Fibroblast of lung (primary cell): ENCODE results near the gene SAP30BP. TPM values are rescaled to one million over a fixed set of nuclear protein-coding genes. Genes with fewer than 3 reads are reported as not detected.

Experiments
- DNase-seq, 2 donors: peaks; one replicate each; pipeline versions ENCODE4 v3.0.0 to v3.0.0-alpha.2; 2010; ENCODE audit warnings: low read depth in 2 of 2
- H2AFZ ChIP-seq: 2 replicates; pipeline ENCODE4 v1.5.1; 2012; ENCODE audit warnings: low read length, control low read depth, inconsistent platforms
- H3K27ac ChIP-seq: 2 replicates; pipeline ENCODE4 v1.5.1; 2011; ENCODE audit warnings: low read length, control low read depth; ENCODE audit not compliant: insufficient read depth
- H3K27me3 ChIP-seq: 2 replicates; pipeline ENCODE4 v1.5.1; 2011; ENCODE audit warnings: mild to moderate bottlenecking, low read length; ENCODE audit not compliant: control insufficient read depth, insufficient read depth
- H3K36me3 ChIP-seq: 2 replicates; pipeline ENCODE4 v1.5.1; 2011; ENCODE audit warnings: low read length; ENCODE audit not compliant: control insufficient read depth, insufficient read depth
- H3K4me1 ChIP-seq: 2 replicates; pipeline ENCODE4 v1.5.1; 2011; ENCODE audit warnings: low read length; ENCODE audit not compliant: control insufficient read depth, insufficient read depth; ENCODE audit errors: extremely low read depth
- H3K4me2 ChIP-seq: 2 replicates; pipeline ENCODE4 v1.5.1; 2011; ENCODE audit warnings: low read length, control low read depth; ENCODE audit not compliant: insufficient read depth; ENCODE audit errors: extremely low read depth
- H3K4me3 ChIP-seq, 4 experiments: fragments of 200-600 bp in 1 of 4; sonication (generic) in 1 of 4; replicated peaks in 1 of 4; 2 replicates each; pipeline ENCODE4 v1.5.1; 2011 to 2016; ENCODE audit warnings: low read length in 4 of 4, low read depth in 3 of 4, mild to moderate bottlenecking in 3 of 4, control low read depth in 2 of 4, inconsistent platforms in 1 of 4, mixed read lengths in 1 of 4; ENCODE audit not compliant: insufficient read depth in 1 of 4; ENCODE audit errors: control extremely low read depth in 1 of 4
- H3K79me2 ChIP-seq: 2 replicates; pipeline ENCODE4 v1.5.1; 2012; ENCODE audit warnings: mild to moderate bottlenecking, low read length, inconsistent platforms; ENCODE audit not compliant: control insufficient read depth, insufficient read depth
- H3K9ac ChIP-seq: 2 replicates; pipeline ENCODE4 v1.5.1; 2011; ENCODE audit warnings: mild to moderate bottlenecking, low read length, control low read depth; ENCODE audit not compliant: insufficient read depth
- H3K9me3 ChIP-seq: 2 replicates; pipeline ENCODE4 v1.5.1; 2012; ENCODE audit warnings: low read depth, low read length; ENCODE audit not compliant: control insufficient read depth, insufficient read depth
- H4K20me1 ChIP-seq: 2 replicates; pipeline ENCODE4 v1.5.1; 2011; ENCODE audit warnings: low read length; ENCODE audit not compliant: control insufficient read depth, insufficient read depth; ENCODE audit errors: extremely low read depth
- EZH2 ChIP-seq: IDR thresholded peaks from 2 replicates; pipeline ENCODE4 v1.5.1; 2012; ENCODE audit warnings: low read length, control low read depth, mild to moderate bottlenecking; ENCODE audit errors: missing control alignments
- polyA plus RNA-seq, 2 donors: library from polyadenylated mRNA; depleted of rRNA in 1 of 2; stranded (reverse) in 1 of 2; unstranded in 1 of 2; fragments of >200 nt; gene quantifications; 2 replicates each; pipeline ENCODE4 v1.2.1, GENCODE V29; 2011 to 2012; ENCODE audit warnings: missing spikeins in 1 of 2
- total RNA-seq: library from RNA; depleted of rRNA; stranded (reverse); fragments of >200 nt; gene quantifications from 2 replicates; pipeline ENCODE4 v1.2.1, GENCODE V29; 2014
- TF ChIP-seq, protein P1 (sequence below), 2 donors: IDR thresholded peaks in 1 of 2; conservative IDR thresholded peaks in 1 of 2; 1 replicate in 1 of 2; 2 replicates in 1 of 2; pipeline ENCODE4 v1.5.1; 2011 to 2012; ENCODE audit warnings: low read length in 2 of 2, control low read depth in 1 of 2, inconsistent platforms in 1 of 2, low read depth in 1 of 2, mild to moderate bottlenecking in 1 of 2

The SAP30BP gene
- total and polyA plus RNA-seq, 2 donors (not counting 1 experiment from before 2014, with no cell fraction given): 43.9 to 61.0 TPM

DNA sequence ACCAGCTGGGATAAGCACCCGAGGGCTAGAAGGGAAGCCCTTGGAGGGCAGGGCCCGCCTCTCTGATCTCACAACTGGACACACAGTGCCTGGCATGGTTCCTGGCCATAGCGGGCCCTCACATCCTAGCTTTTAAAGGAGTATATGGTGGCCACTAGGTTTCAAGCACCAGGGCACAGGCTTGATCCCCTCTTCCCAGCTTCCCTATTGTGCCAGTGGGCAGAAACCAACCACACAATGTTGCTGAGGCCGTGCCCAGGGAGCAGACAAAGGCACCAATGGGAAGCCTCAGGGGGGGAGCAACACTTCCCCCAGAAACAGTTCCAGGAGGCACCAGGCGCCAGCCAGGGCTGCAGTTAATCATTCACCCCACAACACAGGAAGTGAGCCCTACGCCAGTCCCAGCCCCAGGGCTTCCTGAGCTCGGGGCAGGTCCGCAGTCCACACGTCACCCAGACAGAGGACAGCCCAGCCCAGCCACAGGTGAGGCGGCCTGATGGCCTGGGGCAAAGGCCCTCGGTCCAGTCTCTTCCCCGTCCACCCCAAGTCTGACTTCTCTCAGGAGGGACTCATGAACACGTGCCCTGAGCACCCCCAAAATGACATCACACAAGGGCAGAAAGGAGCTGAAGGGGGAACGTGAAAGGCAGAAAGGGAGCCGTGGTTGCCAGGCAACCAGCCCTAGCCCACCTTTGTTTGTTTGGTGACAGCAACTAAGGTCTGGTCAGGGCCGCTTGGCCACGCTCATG lies 21.1 kb upstream of the SAP30BP start:
- no peaks in the 10 kb centered on the region for H3K27me3 ChIP-seq
- TF ChIP-seq, protein P1, sequence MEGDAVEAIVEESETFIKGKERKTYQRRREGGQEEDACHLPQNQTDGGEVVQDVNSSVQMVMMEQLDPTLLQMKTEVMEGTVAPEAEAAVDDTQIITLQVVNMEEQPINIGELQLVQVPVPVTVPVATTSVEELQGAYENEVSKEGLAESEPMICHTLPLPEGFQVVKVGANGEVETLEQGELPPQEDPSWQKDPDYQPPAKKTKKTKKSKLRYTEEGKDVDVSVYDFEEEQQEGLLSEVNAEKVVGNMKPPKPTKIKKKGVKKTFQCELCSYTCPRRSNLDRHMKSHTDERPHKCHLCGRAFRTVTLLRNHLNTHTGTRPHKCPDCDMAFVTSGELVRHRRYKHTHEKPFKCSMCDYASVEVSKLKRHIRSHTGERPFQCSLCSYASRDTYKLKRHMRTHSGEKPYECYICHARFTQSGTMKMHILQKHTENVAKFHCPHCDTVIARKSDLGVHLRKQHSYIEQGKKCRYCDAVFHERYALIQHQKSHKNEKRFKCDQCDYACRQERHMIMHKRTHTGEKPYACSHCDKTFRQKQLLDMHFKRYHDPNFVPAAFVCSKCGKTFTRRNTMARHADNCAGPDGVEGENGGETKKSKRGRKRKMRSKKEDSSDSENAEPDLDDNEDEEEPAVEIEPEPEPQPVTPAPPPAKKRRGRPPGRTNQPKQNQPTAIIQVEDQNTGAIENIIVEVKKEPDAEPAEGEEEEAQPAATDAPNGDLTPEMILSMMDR (conservative IDR thresholded peaks at IDR 0.05 in 1 of 2, IDR thresholded peaks at IDR 0.05 in 1 of 2; ENCODE audit: low read depth in 1 of 2, low read length in 2 of 2): no peak
- TF ChIP-seq EZH2: no peak
- no peak overlapping the region for H3K4me3 ChIP-seq
- H4K20me1 ChIP-seq: no peaks in the 10 kb centered on the region
- H3K4me1 ChIP-seq: no peaks in the 10 kb centered on the region
- H2AFZ ChIP-seq: no peak overlapping the region
- H3K79me2 ChIP-seq: no peaks in the 10 kb centered on the region
- H3K36me3 ChIP-seq: peaks cover 4% of the 10 kb centered on the region
- no peak overlapping the region for H3K27ac ChIP-seq
- no peaks in the 10 kb centered on the region for H3K9me3 ChIP-seq
- no peak overlapping the region for H3K9ac ChIP-seq
- DNase-seq: no peak
- H3K4me2 ChIP-seq: no peak overlapping the region

DNA sequence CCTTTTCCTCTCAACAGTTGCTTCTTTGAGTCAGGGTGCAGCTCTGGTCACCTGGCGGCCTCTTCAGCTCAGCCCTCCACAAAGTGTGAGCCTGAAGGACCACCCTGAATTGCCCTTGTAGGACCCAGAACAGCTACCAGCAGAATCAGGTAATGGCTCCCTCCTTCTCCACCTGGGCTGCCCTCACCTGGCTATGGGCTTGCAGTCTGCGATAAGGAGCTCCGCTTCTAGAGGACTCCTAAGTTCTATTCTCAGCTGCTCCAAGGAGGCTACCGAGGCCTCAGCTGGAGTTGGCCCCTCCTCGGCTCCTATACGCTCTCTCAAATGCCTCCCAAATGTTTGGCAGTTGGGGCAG lies 20.5 kb upstream of the SAP30BP start:
- Histone ChIP-seq H3K4me3 (no peak overlapping the region), H3K79me2 (no peaks in the 10 kb centered on the region), H3K27me3 (no peaks in the 10 kb centered on the region), H3K9me3 (no peaks in the 10 kb centered on the region), H4K20me1 (no peaks in the 10 kb centered on the region), H3K27ac (no peak overlapping the region), H3K4me2 (no peak overlapping the region), H3K36me3 (peaks cover 4% of the 10 kb centered on the region), H3K4me1 (no peaks in the 10 kb centered on the region), H3K9ac (no peak overlapping the region), H2AFZ (no peak overlapping the region)
- TF ChIP-seq, protein P1 (conservative IDR thresholded peaks at IDR 0.05 in 1 of 2, IDR thresholded peaks at IDR 0.05 in 1 of 2; ENCODE audit: low read depth in 1 of 2, low read length in 2 of 2): no peak
- no peak for TF ChIP-seq EZH2
- no peak for DNase-seq

DNA sequence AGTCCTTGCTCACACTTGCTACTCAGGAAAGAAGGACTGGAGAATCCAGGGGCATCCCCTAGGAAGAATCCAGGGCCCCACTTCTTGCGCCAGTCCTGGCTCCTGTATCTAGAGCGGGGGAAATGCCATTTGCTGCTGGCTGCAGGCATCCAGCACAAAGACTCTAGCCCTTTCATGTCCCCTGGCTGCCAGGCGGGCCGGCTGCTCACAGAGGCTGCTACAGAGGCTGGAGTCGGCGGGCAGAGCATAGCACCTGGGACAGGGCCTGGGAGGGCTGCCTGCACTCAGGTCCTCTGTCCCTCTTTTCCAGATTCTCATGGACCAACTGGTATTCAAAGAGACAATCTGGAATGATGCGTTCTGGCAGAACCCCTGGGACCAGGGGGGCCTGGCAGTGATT lies 20.1 kb upstream of the SAP30BP start:
- Histone ChIP-seq H3K79me2 (no peaks in the 10 kb centered on the region), H3K9ac (no peak overlapping the region), H3K4me3 (no peak overlapping the region), H4K20me1 (no peaks in the 10 kb centered on the region), H3K4me2 (no peak overlapping the region), H3K36me3 (peaks cover 4% of the 10 kb centered on the region), H2AFZ (no peak overlapping the region), H3K4me1 (no peaks in the 10 kb centered on the region), H3K27ac (no peak overlapping the region), H3K27me3 (no peaks in the 10 kb centered on the region), H3K9me3 (no peaks in the 10 kb centered on the region)
- no peak for DNase-seq
- TF ChIP-seq, protein P1 (conservative IDR thresholded peaks at IDR 0.05 in 1 of 2, IDR thresholded peaks at IDR 0.05 in 1 of 2; ENCODE audit: low read depth in 1 of 2, low read length in 2 of 2): no peak
- TF ChIP-seq EZH2: no peak
